Activated T-cell treated with anti-CD3 and anti-CD28 coated beads for 4 hours (primary cell): ENCODE results near the gene PXT1.
"Not testable (repeated sequence)": the region's sequence is repeated elsewhere in the genome, so short reads cannot be mapped to it uniquely, and the experiment has no call there.

Experiments
- DNase-seq: peaks from one replicate; pipeline ENCODE4 v3.0.0-alpha.2; 2020

PXT1 gene

GRCh38 chr6:36368421-36368820 is 74.2 kb downstream of the PXT1 start:
- no peak for DNase-seq

DNA sequence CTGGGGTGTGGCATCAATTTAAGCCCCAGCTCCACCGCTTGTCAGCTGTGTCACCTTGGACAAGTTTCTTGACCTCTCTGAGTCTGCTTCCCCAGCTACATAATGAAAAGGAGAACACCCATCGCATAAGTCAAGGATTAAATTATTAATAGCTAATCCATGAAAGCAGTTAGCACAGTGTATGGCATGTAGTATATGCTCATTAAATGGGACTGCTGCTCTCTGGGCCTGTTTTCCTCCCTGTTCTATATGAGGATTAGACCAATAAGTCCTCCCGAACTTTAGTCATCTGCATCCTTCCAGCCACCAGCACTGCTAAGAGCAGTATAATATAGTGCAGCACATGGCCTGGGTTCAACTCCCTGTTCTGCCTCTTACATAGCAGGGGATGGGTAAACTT is 74.9 kb downstream of the PXT1 start:
- no peak for DNase-seq

- no peak for DNase-seq
Observed at GRCh38 chr6:36364669-36365479, 77.8 kb downstream of the PXT1 start.

DNA sequence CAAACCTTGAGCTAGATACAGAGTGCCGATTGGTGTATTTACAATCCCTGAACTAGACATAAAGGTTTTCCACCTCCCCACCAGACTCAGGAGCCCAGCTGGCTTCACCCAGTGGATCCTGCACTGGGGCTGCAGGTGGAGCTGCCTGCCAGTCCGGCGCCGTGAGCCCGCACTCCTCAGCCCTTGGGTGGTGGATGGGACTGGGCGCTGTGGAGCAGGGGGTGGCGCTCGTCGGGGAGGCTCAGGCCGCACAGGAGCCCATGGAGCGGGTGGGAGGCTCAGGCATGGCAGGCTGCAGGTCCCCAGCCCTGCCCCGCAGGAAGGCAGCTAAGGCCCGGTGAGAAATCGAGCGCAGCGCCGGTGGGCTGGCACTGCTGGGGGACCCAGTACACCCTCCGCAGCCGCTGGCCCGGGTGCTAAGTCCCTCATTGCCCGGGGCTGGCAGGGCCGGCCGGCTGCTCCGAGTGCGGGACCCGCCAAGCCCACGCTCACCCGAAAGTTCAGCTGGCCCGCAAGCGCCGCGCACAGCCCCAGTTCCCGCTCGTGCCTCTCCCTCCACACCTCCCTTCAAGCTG is 78.5 kb downstream of the PXT1 start:
- DNase-seq: not testable (repeated sequence)

- not testable (repeated sequence) for DNase-seq
Observed at GRCh38 chr6:36363371-36363752, 79.3 kb downstream of the PXT1 start.

GRCh38 chr6:36362551-36363370 is 79.9 kb downstream of the PXT1 start:
- no peak for DNase-seq

- DNase-seq: no peak
Observed at GRCh38 chr6:36361071-36361470, 81.6 kb downstream of the PXT1 start.

GRCh38 chr6:36360241-36361054 is 82.2 kb downstream of the PXT1 start:
- DNase-seq: peak; percentile 56

GRCh38 chr6:36358226-36358915 is 84.3 kb downstream of the PXT1 start:
- no peak for DNase-seq

GRCh38 chr6:36357872-36358225 is 84.8 kb downstream of the PXT1 start:
- DNase-seq: no peak

DNA sequence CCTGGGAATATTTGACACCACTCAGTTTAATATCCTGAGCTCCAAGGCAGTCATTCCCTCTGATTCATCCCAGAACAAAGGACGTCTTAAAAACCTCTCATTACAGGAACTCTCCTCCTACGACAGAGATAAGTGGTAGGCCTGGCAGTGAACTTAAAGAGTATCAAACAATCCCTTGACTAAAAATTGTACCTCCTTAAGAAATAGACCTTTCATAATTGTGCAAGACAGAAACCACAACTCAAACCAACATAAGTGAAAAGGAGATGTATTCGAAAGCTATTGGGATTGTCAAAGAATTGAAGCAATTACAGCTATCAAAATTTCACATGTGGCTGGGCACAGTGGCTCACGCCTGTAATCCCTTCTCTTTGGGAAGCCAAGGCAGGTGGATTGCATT is 86.8 kb downstream of the PXT1 start:
- DNase-seq: no peak

DNA sequence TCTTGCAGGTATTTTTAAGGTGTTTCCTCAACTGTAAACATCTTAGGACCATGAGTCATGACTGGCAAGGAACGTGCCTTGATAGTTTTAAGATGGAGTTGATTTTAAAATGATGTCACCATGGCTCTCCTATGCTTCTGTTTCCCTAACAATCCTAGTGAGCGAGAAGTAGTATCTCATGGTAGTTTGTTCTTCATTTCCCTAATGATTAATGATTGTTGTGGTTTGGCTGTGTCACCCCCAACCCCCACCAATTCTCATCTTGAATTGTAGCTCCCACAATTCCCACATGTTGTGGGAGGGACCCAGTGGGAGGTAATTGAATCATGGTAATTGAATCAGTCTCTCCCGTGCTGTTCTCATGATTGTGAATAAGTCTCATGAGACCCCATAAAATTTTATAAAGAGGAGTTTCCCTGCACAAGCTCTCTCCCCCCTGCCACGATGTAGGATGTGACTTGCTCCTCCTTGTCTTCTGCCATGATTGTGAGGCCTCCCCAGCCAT is 89.2 kb downstream of the PXT1 start:
- no peak for DNase-seq

- no peak for DNase-seq
Observed at GRCh38 chr6:36352477-36353157, 90.0 kb downstream of the PXT1 start.

DNA sequence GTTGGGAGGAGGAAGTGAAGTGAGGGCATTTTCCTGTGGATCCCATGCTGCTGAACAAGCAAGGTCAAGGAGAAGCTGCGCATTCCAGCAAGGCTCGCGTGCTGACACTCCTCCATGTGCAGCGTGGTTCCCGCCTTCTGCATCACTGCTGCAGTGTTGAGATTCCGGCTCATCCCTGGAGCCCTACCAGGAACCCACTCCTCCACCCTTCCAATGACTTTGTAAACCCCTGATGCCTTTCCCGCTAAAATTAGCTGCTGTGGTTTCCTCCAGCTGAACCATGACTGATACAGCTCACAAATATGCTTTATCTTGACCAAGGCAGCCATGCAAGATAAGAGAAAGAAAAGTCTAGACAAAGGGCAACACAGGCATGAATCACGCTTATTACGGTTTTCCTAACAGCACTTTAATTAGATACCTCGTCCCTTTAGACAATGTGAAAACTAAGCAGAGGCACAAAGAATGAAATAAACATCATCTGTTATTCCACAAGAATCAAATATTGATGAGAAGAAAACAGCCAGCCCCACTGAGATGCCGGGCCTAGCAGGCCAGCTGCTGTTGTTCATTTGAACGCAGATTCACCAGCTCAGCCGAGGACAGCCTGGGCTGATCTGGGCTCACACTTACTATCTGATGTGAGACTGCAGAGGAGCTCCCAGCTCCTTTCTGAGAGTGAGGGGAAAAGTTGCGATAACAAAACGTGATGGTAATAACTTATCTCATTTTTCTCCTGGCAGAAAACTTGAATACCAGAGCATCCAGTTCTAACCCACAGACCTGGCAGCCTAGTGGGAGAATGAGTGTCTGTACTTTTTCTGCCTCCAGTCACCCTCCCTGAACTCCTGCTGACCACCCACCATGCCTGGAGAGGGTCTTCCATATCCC is 91.7 kb downstream of the PXT1 start:
- DNase-seq: no peak

GRCh38 chr6:36350082-36350481 is 92.6 kb downstream of the PXT1 start:
- no peak for DNase-seq

DNA sequence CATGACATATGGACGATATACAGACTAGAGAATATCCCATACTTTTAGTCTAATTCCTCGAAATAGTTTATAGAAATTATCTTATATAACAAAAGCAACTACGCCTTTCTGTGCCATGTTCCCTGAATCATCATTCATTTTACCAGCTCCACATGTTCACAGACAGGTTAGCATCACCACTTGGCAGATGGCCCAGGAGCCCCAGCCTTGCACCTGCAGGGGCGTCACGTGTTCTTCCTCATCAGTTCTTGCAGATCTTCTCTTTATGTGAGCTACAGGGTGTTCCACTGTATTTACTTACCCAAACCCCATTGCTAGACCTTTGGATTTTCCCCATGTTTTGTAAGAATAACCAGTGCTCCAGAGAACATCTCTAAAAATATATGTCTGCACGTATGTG is 93.4 kb downstream of the PXT1 start:
- no peak for DNase-seq

GRCh38 chr6:36347621-36348020 is 95.0 kb downstream of the PXT1 start:
- no peak for DNase-seq

DNA sequence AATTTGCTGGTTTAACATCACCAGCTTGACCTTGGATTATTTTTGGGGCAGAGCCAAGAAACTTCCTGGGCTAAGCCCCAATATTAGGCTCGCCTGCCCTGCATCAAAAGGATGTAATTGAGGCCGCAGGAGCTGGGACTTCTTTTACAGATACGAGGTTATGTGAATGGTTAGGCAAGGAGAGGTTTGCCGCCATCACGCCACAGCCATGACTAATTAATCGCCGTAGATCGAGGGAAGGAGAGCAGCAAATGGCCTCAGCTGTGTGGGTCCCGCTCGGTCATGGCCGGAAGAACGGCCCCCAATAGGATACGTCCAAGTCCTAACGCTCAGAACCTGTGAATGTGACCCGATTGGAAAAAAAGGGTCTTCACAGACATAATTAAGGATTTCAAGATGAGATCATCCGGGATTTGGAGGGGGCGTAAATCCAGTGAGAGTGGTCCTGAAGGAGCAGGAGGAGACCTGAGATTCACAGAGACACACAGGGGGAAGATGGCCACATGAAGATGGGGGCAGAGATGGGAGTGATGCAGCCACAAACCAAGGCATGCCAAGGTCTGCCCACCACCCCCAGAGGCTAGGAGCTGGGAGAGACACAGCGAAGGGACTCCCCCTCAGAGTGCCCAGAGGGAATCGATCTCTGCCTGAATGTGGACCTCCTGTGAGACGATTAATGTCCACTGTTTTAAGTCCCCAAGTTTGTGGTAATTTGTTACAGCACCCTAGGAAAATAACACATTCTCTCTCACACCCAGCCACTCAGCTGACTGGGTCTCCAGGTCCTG is 96.0 kb downstream of the PXT1 start:
- DNase-seq: no peak

DNA sequence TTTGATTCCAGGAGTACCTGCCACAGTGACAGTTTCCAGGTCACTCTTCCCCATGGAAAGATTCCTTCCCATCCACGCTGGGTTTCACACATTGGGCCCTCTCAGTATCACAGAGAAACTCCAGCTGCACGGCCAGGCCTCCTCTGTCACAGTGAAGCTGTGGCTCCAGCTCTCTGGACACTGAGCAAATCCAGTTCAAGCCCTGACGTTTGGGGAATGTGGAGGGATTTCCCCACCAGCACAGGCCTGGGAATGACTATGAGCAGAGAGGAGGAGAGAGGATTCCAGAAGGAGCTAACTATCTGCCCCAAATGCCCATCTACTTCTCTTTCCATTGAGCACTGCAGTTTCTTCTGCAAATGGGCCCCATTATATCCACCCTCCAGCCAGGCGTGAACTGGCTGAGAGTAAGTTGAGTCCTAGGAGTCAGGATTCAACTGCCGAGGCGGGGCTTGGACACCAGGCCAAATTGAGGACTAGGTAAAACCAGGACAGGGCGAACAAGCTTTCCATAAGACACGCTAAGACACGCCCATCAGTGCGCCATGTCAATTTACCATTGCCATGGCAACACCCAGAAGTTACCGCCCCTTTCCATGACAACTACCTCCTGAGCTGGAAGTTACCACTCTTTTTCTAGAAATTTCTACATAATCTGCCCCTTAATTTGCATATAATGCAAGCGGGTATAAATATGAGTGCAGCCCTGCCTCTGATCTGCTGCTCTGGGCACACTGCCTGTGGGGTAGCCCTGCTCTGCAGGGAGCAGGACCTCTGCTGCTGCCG is 96.8 kb downstream of the PXT1 start:
- no peak for DNase-seq
